ENCODE measurements around the gene OARD1.

GRCh38 chr6:41061196-41061726 lies 10.9 kb downstream of the OARD1 start:
- TF ChIP-seq, protein P1, sequence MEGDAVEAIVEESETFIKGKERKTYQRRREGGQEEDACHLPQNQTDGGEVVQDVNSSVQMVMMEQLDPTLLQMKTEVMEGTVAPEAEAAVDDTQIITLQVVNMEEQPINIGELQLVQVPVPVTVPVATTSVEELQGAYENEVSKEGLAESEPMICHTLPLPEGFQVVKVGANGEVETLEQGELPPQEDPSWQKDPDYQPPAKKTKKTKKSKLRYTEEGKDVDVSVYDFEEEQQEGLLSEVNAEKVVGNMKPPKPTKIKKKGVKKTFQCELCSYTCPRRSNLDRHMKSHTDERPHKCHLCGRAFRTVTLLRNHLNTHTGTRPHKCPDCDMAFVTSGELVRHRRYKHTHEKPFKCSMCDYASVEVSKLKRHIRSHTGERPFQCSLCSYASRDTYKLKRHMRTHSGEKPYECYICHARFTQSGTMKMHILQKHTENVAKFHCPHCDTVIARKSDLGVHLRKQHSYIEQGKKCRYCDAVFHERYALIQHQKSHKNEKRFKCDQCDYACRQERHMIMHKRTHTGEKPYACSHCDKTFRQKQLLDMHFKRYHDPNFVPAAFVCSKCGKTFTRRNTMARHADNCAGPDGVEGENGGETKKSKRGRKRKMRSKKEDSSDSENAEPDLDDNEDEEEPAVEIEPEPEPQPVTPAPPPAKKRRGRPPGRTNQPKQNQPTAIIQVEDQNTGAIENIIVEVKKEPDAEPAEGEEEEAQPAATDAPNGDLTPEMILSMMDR (IDR thresholded peaks at IDR 0.05) = no peak
- TF ChIP-seq POLR2A (IDR thresholded peaks at IDR 0.05) = no peak

Data from body of pancreas (tissue), 4 donors.